Left colon (tissue), 2 donors: ENCODE data around the gene GPR107. TPM values are rescaled to one million over a fixed set of nuclear protein-coding genes. Genes with fewer than 3 reads are reported as not detected.

Experiments used
- ATAC-seq: fragments of 200-7000 bp; cut with Tn5 transposase; one replicate; pipeline ENCODE4 v1.9.1; 2020; ENCODE audit warnings: mild to moderate bottlenecking, moderate library complexity
- DNase-seq, 2 donors: peaks; one replicate each; pipeline ENCODE4 v3.0.0-alpha.2; 2020
- intact Hi-C, 2 donors: fragments of 100-400 bp; cut with DNase I in 1 of 2; cut with micrococcal nuclease in 1 of 2; formaldehyde crosslinking; loops; one replicate each; pipeline versions ENCODE4 v1.11.2 to v1.14.0; 2022; cut with DNase I, micrococcal nuclease
- total RNA-seq, 2 donors: library from RNA; stranded (reverse); fragmentation: NEBNext Ultra II Directional; extraction: Animal tissue kit (Norgen Biotek cat#: 25700); gene quantifications; one replicate each; pipeline ENCODE4 v1.2.1, GENCODE V29; 2021
- donor health status: DM: no; HTN: no; CAD: no.
- donor health status: DM: yes; HTN: yes; CAD: no.

GPR107 gene
- total RNA-seq, 2 donors from 2014 or later, result 44.6 to 48.6 TPM

DNA sequence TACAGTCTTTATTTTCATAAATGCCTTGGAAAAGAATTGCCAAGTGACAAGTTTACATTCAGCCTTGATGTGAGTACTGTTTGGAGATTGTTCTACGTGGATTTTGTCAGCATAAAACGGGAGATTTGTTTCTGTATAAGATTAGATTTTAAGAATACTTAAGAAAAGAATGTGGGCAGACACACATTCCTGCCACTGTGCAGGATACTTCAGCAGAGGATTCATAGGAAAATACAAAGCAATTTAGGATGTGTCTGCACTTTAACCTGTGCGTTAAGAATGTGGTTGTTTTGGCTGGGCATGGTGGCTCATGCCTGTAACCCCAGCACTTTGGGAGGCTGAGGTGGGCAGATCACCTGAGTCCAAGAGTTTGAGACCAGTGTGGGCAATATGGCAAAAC is 37.2 kb downstream of the GPR107 start:
- ATAC-seq (no peak), DNase-seq (no peak)
- intact Hi-C loops, result no loop called here

DNA sequence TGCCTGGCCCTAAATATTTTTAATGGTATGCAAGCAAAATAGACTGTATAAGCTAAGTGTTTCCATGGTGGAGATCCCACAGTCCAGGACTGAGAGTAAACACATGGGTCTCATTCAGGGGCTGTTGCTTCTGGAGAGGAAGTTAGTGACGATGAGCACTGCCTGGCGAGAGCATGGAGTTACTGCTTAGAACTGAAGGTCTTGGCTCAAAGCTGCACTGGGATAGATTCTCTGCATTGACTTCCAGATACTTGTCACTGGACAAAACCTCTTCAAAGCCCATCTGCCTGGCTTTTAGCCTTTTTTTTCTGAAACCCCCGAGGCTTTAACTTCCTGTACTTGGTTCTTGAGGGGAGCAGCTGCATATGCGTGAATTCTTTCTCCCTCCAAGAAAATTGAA is 39.2 kb downstream of the GPR107 start:
- ATAC-seq (no peak), DNase-seq (no peak)
- intact Hi-C loops, result no loop called here

DNA sequence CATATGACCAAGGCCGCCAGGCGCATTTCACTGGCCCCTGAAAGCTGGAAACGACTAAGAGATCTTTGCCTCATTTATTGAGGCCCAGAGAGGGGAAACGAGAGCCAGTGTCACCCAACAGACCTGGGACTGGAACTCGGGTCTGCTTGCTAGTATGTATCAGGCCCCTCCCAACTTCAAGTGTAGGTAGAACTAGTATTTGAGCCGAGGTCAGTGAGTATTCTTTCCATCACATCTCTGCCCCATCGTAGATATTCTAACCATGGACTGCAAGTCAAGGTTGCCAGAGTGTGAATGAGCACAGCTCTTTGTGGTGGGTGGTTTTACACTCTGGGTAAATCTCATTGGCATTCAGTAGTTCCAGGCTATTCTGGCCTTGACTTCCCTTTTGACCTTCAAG is 42.2 kb downstream of the GPR107 start:
- intact Hi-C loops, result no loop called here
- DNase-seq (no peak), ATAC-seq (no peak)

DNA sequence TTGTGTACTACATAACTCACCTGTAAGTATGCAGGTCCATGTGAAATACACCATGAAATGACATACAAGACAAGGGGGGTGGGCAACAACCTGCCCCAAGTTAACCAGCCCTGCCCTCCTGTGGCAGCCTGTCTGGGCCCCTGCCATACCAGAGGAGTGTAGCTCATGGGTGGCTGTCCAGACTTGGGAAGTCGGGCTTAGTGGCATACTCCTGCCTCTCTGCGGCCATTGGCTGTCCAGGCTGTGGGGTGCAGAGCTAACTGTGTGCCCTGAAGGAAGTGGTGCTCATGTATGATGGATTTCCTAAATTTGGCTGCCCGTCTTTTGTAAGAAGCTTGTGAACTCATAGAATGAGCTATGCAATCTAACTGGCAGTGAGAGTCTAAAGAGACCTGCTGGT is 47.0 kb downstream of the GPR107 start:
- intact Hi-C loops, result loop anchor here in 1 of 2 donors (5.0 kb wide), 1 partner anchor 132 kb away; no protein-coding TSS in a partner anchor
- no peak for DNase-seq
- no peak for ATAC-seq

DNA sequence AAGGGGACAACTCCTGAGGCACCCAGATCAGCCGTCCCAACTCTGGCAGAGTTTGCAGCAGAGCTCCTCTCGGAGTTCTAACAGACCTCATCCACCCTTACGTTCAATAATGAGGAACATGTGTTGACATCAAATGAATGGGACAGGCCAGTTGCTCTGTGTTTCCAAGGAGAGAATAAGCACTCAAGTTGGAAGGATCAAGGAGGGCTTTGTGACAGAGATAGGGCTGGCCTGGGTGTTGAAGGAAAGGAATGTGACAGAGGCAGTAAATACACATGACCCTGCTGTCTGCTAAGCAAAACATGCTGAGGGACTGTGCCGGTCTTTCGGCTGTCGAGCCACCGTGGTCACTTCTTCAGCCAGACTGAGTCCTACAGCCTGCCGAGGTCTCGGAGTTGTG is 48.2 kb downstream of the GPR107 start:
- ATAC-seq (no peak), DNase-seq (no peak)
- intact Hi-C loops, result loop anchor here in 1 of 2 donors (5.0 kb wide), 1 partner anchor 130 kb away; no protein-coding TSS in a partner anchor

DNA sequence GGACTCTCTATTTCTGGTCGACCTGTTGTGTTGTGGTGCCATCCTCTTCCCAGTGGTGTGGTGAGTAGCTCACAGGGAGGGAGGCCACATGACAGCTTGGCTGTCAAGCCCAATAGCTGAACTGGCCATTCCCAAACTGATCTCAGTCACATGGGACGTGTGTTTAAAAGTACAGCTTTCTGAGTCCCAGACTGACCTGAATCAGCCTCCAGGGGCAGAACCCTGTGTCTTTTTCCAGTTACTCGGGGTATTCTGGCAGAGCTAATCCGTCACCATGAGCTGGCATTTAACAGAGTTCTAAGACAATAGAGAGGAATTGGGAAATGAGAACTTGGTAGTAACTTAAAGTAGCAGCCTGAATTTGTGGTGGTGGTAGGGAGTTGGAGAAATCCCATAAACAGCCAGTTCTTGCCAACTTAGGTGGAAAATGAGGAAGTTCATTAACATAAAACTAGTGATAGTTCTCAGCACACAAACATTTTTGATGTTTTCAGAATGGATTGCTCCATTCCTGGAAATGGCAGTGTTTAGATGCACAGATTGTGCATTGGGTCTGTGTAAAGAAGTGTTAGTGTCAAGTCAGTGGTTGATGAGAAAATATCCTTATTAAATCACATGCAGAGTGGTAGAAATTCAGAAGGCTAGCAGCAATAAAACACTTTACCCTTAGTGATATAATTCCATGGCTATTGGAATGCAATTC is 50.9 kb downstream of the GPR107 start:
- intact Hi-C loops, result loop anchor here (5.0 kb wide), 3 partner anchors 128 to 238 kb away; no protein-coding TSS in a partner anchor
- no peak for ATAC-seq
- no peak for DNase-seq

DNA sequence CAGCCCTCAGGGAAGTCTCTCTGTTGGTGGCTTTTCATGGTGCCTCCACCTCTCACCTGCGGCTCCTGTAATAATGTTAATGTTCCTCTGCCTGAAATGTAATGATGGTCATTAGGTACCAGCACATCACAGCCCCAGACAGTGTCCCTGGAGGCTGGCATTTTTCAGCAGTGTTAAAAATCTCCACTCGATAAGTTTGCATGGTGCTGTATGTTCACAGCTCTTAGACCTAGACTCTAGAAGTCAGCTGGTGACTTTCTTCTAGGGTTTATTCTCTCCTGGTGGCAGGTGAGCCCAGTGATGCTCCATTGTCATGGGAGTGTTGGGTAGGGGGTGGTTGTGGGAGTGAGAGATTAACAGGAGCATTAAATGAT is 53.1 kb downstream of the GPR107 start:
- ATAC-seq (peak; percentile 15), DNase-seq (no peak)
- intact Hi-C loops, result loop anchor here in 1 of 2 donors (5.0 kb wide), 2 partner anchors 130 to 235 kb away; no protein-coding TSS in a partner anchor

DNA sequence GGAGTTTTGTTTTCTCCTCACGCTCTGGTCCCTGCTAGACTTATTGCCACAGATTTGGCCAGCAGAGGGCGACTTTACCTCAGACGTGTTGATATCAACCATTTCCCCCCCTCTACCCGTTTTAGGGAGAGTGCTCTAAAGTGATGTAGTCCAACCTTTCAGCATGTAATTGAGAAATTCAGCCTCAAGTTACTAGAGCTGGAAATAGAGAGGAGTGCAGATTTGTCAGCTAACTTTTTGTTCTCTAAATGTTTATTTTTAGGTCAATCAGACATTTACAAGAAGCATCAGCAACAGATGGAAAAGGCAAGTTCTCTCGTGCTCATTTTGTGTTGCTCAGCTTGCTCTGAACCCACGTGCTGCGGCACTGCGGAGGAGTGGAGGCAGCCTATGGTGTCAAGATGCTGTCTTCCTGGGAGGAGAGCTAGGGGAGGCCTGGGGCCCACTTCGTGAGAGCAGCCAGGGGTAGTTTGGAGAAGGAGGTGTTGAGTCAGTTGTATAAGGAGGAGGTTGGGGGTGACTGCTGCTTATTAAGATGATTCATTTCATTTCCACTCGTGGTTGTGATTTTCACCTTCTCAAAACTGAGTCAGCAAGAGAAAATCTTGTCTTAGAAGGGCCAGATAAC is 53.6 kb downstream of the GPR107 start:
- DNase-seq (peak; percentile 74 to 95), ATAC-seq (peak; percentile 77)
- intact Hi-C loops, result loop anchor here in 1 of 2 donors (5.0 kb wide), 2 partner anchors 130 to 235 kb away; no protein-coding TSS in a partner anchor

DNA sequence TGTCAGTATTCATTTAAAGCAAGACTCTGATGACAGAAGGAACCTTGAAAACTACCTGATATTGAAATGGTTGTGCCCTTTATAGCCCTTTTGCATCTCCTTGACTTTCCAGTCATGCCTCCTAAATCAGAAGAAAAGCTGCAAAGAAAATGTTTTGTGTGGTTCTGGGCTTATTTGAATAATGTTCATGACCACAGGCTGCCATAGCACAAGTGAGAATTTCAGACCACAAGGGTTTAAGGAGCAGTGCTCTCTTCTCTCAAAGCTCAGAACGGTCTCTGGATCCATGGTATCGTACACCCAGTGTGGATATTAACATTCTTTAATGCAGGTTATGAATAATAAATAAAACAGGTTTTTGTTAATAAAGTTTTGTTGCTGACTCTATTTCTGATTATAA is 54.2 kb downstream of the GPR107 start:
- ATAC-seq, result no peak
- intact Hi-C loops, result loop anchor here in 1 of 2 donors (5.0 kb wide), 2 partner anchors 129 to 234 kb away; no protein-coding TSS in a partner anchor
- DNase-seq, result no peak

DNA sequence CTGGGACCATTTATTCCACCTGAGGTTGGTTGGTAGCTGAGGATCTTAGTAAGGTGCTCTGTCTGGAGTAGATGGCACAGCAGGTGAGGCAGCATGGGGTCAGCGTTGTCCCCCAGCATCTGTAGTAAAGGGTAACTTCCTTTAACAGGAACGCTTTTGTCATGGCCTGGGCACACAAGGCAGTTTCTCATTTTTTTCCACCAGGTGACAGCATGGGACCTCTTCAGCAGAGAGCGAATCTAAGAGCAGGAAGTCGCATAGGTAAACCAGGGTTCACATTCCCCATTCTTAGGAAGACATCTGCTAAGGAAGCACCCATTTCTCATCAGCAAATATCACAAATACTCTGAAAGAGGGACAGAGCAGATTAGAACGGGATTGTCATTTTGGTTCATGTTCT is 56.5 kb downstream of the GPR107 start:
- no peak for ATAC-seq
- intact Hi-C loops, result no loop called here
- no peak for DNase-seq

DNA sequence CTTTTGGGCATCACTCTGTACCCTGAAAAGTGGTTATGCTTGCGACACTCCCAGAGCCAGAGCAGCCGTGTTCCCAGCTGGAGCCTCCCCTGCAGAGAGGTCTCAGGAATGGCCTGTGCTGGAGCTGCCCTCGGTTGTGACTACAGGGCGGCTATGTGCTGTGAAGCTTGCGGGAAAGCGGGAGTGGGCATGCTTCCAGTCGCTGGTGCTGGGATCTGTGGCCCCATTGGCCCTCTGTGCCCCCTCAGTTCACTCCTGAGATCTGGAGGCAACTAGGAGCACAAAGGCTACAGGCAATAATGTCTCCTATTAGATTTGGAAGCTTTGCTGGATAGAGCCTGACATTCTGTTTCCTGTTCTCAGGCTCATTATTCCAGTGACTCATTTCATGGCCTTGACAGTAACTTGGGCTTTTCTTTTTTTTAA is 56.9 kb downstream of the GPR107 start:
- intact Hi-C loops, result no loop called here
- no peak for ATAC-seq
- DNase-seq, result no peak

DNA sequence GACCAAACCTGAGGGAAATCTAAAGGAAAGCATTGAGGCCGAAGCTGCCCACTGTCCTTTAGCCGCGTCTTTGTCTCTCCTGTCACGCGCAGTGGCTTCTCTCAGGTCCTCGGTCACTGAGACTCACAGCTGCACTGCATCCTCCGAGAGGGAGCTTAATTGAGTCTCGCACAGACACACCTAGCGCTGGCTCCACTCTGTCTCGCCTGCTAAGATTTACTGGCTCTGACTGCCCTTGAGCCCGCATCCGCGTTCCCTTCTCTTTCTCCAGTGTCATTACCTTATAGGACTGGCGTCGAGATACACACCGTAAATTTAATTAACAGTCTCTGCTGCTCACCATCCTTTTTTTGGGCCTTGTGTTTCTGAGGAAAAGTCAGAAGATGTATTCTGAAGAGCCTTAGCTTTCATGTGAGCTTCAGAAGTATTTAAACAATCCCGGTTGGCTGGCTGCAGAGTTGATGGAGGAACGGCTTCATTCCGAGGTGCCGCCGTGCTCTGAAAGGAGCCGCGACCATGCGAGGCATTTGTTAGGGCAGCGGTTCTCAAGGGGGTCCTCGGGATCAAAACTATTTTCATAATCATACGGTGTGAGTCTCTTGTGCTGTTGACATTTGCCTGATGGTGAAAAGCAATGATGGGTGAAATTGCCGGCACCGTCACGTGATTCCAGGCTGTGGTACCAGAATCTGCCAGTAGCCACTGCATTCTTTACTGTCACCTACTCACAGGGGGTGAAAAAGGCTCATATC is 58.3 kb downstream of the GPR107 start:
- DNase-seq (no peak), ATAC-seq (no peak)
- intact Hi-C loops, result no loop called here

DNA sequence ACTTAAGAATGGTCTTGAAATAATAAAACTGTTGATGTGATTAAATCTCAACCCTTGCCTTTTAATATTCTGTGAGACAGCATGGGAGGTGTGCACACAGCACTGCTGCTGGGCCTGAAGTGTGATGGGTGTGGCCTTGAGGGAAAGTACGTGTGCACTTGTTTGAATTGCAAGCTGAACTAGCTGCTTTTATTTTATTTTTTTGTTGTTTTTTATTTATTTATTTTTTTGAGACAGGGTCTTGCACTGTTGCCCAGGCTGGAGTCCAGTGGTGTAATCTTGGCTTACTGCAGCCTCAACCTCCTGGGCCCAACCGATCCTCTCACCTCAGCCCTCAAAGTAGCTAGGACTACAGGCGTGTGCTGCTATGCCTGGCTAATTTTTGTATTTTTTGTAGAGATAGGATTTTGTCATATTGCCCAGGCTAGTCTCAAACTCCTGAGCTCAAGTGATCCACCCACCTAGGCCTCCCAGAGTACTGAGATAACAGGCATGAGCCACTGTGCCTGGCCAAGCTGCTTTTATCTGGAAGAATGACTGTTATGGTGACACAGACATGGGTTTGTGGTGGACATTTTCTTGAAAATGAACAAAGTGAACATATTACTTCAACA is 58.9 kb downstream of the GPR107 start:
- ATAC-seq, result no peak

DNA sequence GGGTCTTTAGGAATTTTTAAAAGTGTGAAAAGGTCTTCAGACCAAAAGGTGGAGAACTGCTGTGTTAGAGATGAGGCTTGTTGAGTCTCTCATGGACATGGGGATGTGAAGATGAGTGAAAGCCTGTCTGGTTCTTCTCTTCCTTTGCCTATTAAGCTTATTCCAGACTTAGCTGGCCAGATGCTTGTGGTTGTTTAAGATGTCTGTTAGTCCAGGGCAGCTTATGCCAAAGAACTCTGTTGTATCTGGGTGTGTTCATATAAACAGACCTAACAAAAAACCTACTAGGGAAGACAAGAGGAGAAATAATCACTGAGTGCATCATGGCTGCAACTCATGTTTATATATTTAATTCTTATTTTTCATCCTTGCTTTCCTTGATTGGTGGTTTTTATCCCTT is 61.0 kb downstream of the GPR107 start:
- intact Hi-C loops, result no loop called here
- ATAC-seq (no peak), DNase-seq (no peak)

More for the DNA sequence above, 58.9 kb downstream of the GPR107 start:
- DNase-seq, result no peak
- intact Hi-C loops, result no loop called here

DNA sequence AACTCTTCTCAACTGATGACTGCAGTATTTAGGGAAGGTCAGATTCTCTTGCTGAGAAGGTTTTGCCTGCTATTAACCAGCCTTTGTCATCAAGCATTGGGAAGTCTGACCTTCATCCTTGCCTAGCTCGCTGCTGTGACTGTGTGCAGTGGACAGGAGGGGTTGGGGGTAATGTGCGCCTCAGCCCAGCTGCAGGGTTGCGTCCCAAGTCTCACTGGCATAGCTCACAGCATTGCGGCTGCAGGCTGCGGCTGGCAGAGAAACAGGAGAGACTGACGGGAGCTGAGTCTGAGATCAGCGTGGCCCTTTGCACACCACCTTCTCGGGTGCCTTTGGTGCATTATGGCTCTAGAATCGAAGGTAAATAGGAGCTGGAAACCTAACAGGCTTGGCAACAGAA is 62.6 kb downstream of the GPR107 start:
- ATAC-seq, result no peak
- no peak for DNase-seq

DNA sequence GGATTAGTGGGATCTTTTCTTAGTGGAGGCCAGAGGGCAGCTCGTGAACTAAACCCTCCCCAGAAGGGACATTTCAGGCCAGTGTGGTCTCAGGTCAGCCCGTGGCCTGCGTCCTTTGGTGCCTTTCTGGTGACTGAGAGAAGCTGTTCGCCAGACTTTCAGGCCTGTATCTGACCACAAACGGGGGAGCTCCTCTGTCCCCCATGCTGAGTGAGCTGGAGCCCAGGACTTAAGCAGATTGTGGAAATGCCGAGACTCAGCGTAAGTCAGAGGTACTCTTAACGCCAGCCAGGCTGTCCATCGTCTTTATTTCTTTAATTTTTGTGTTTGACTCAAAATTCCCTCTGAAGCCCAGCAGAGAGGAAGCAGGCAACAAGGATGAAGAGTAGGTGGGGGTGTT is 63.7 kb downstream of the GPR107 start:
- DNase-seq (no peak), ATAC-seq (no peak)
- intact Hi-C loops, result no loop called here

More for the DNA sequence above, 62.6 kb downstream of the GPR107 start:
- intact Hi-C loops, result no loop called here

DNA sequence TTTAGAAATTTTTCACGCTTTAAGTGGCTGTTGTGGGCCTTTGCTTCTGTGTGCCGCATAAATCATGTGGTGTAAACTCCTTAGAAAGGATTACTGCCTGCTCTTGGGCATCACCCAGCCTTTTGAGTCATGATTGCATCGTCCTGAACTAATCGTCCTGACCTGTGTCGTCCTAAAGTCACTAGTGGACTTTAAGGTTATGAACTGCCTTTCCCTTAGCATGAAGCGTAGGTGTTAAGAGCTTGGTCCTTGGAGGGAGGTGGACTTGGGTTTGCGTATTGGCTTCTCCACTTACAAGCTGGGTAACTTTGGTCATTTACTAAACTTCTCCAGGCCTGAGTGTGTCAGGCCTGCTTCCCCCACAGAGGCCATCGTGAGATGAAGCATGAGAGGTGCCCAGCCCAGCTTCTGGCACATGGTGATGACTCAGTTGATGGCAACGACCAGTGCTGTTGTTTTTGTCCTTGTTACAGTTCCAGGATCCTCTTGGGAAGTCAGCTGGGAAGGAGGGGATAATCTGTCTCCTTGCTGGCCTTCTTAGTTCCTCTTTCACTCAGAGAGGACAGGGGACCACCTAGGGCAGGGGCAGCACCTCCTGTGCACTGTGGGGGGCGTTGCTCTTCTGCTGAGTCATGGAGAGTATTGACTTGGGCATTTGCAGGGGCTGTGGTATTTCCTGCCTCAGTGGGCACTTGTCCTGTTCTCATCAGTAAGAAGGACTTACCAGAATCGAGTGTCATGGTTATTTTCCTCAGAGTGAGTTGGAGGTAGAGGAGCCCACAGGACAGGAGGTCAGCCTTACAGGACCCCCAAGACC is 64.3 kb downstream of the GPR107 start:
- intact Hi-C loops, result no loop called here
- DNase-seq (peak in 1 of 2 donors; percentile 48), ATAC-seq (no peak)

DNA sequence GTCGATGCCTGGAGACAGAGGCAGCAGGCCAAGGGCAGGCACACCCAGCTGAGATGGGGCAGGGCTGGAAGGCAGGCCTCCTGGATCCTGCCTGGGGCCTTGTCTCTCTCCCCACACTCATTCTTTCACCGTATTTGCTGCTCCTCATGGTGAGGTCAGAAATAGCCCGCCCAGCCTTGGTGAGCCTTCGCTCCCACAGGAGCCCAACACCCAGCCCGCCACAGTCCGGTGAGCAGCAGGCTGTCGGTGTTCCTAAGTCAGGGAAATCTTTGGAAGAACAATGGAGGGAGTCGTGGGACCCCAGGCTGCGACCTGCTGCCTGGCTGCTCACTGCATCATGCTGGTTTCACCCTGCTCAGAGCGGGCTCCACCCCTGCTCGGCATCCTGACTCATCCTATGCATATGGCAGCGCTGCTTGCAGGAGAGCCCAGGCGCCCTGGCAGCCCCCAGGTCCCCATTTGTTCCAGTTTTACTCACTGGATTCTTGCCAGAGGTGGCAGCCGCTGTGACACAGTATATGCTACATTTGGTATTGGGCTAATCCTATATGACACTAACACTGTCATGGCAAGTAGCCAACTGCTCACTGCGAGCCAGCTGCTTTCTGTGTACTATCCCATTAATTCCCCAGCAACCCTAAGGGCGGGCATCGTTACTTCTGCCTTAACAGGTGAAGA is 65.3 kb downstream of the GPR107 start:
- ATAC-seq (peak; percentile 33), DNase-seq (no peak)
- intact Hi-C loops, result no loop called here
